Measurements from ENCODE around the gene CAPN5.
A peak's percentile ranks its signal among the peaks of the same experiment; 100 is the strongest.

The CAPN5 gene

GRCh38 chr11:77137421-77137820 lies 70.7 kb downstream of the CAPN5 start:
- no peak for TF ChIP-seq ZFX (IDR thresholded peaks at IDR 0.05)
- no peak for TF ChIP-seq CTCF (conservative IDR thresholded peaks at IDR 0.05)
- no peak overlapping the region for H3K27ac ChIP-seq

DNA sequence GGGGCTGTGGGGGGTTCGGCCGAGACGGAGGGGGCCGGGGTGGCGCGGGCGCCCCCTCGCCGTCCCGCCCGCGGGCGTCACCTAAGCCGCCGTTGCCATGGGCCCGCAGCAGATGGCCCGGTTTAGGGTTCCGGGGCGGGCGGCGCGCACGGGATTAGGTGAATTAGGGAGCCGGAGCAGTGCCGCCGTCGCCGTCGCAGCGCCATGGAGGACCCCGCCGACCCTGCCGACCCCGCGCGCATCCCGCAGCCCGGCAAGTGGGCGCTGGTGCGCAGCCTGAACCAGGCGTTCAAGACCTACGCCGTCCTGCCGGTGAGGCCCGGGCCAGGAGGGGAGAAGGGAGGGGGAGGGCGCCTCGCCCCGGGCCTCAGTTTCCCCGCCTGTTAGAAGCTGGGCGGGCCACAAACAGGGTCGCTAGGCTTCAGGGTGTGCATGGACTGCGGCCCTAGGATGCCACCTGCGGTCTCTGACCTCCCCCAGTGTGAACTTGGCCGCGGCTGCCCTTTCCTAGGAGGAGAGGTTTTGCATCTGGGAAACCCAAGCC lies 71.4 kb downstream of the CAPN5 start:
- no peak overlapping the region for H3K27ac ChIP-seq
- TF ChIP-seq CTCF (conservative IDR thresholded peaks at IDR 0.05) (no peak), ZFX (IDR thresholded peaks at IDR 0.05) (no peak)

DNA sequence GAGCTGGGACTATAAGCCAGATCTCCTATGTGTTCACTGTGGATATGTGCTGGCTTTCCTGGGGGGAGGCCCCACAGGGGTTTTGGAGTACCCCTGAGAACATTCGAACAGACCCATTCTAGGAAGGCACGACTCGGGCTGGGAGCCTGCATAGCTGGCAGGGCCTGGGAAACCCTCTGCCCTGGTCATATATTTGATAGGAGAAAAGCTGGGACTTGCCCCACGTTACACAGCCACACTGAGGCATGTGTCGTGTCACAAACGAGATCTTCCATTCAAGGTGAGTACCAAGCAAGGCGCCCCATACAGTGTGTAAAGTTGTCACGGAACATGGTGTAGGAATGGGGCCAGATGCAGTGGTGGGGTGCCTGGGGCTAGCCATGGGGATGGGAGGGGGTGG lies 72.4 kb downstream of the CAPN5 start:
- no peak for TF ChIP-seq CTCF (conservative IDR thresholded peaks at IDR 0.05)
- no peak for TF ChIP-seq ZFX (IDR thresholded peaks at IDR 0.05)
- H3K27ac ChIP-seq, result no peak overlapping the region

DNA sequence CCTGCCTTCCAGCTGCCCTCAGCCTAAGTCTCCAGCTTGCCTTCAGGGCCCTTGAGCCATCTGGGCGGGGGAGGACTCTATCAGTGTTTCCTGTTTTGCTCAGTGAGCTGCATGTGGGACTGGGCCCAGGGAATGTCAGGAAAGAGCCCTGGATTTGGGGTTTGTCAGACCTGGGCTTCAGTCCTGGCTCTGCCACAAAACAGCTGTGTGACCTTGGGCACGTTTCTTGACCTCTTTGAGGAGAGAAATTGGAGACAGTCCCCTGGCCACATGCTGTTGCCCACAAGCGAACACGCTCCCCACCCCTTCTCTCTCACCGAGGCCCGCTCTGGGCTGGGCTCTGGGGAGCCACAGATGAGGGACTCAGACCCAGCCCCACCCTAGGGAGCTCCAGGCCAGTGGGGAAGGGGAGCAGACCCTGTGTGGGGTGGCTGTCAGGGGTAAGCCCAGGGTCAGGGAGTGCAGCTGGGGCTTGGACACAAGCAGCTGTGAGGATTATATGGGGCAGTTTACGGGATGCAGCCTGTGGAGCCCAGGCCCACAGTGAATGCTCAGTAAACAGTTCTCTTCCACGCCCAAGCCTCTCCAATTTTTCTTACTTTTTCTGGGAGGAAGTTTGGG lies 73.6 kb downstream of the CAPN5 start:
- TF ChIP-seq ZFX (IDR thresholded peaks at IDR 0.05), result no peak
- H3K27ac ChIP-seq, result peak overlapping the region; percentile 29

- TF ChIP-seq ZFX (IDR thresholded peaks at IDR 0.05) (no peak), CTCF (conservative IDR thresholded peaks at IDR 0.05) (no peak)
- no peak overlapping the region for H3K27ac ChIP-seq
These were observed 74.3 kb downstream of the CAPN5 start for GRCh38 chr11:77141034-77141433.

DNA sequence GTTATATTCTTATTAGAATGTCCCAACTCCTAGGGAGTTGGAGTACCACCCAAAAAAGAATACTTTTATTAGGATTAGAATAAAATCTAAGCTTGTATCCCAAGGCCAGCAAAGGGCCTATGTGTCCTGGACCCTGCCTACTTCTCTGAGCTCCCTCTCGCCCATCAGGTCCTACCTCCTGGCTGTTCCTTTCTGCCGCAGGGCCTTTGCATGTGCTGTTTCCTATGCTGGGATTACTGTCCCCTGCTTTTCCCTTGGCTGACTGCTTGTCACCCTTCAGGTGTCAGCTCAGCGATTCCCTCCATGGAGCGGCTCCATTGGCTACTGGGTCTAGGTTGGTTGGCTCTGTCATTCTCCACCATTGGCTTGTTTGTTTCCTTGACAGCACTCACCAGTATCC lies 74.7 kb downstream of the CAPN5 start:
- TF ChIP-seq CTCF (conservative IDR thresholded peaks at IDR 0.05), result no peak
- TF ChIP-seq ZFX (IDR thresholded peaks at IDR 0.05), result no peak
- no peak overlapping the region for H3K27ac ChIP-seq

- TF ChIP-seq CTCF (conservative IDR thresholded peaks at IDR 0.05) (no peak), ZFX (IDR thresholded peaks at IDR 0.05) (no peak)
- no peak overlapping the region for H3K27ac ChIP-seq
These were observed 75.6 kb downstream of the CAPN5 start for GRCh38 chr11:77142091-77142975.
